Calu3 (cell line): ENCODE data around the gene TMEM92. TPM values are rescaled to one million over a fixed set of nuclear protein-coding genes. Genes with fewer than 3 reads are reported as not detected.
A peak's percentile ranks its signal among the peaks of the same experiment; 100 is the strongest.

Experiments used
- BruUV-seq: library from RNA; stranded (reverse); fragments of 400-500 nt; replicated peaks from 2 replicates; lab custom pipeline; 2021; lab: Mats Ljungman, UMichigan
- CTCF ChIA-PET: fragments of 300-600 bp; sonication (Branson Sonifier 250); formaldehyde crosslinking; loops from one replicate; lab custom pipeline; 2022; ENCODE audit warnings: antibody characterized with exemption; lab: Charles Lee
- DNase-seq: peaks from one replicate; pipeline ENCODE4 v3.0.0; 2022
- H3K27ac Mint-ChIP-seq: one replicate; pipeline ENCODE4 v1.8.0; 2022; ENCODE audit warnings: mixed read lengths; ENCODE audit not compliant: unreplicated experiment
- H3K27me3 Mint-ChIP-seq: one replicate; pipeline ENCODE4 v1.8.0; 2022; ENCODE audit warnings: mixed read lengths; ENCODE audit not compliant: unreplicated experiment
- H3K36me3 Mint-ChIP-seq: one replicate; pipeline ENCODE4 v1.8.0; 2022; ENCODE audit warnings: mild to moderate bottlenecking, moderate library complexity, mixed read lengths; ENCODE audit not compliant: insufficient read depth, unreplicated experiment
- H3K4me1 Mint-ChIP-seq: one replicate; pipeline ENCODE4 v1.8.0; 2022; ENCODE audit warnings: mild to moderate bottlenecking, low read depth, mixed read lengths; ENCODE audit not compliant: unreplicated experiment
- H3K4me3 Mint-ChIP-seq: one replicate; pipeline ENCODE4 v1.8.0; 2022; ENCODE audit warnings: mild to moderate bottlenecking, low read depth, moderate library complexity, mixed read lengths; ENCODE audit not compliant: unreplicated experiment
- H3K9me3 Mint-ChIP-seq: one replicate; pipeline ENCODE4 v1.8.0; 2022; ENCODE audit warnings: low read depth, mixed read lengths; ENCODE audit not compliant: unreplicated experiment
- intact Hi-C: fragments of 100-400 bp; cut with micrococcal nuclease; formaldehyde crosslinking; loops from one replicate; pipeline ENCODE4 v1.10.0; 2022; ENCODE audit not compliant: unreplicated experiment
- total RNA-seq: library from RNA; stranded (reverse); gene quantifications from 2 replicates; pipeline ENCODE4 v1.2.3, GENCODE V29; 2022
- TF ChIP-seq, protein P1 (sequence below): fragments of 200-600 bp; IDR thresholded peaks from one replicate; pipeline ENCODE4 v1.8.0; 2022; ENCODE audit warnings: antibody characterized with exemption; ENCODE audit not compliant: unreplicated experiment

The TMEM92 gene
- total RNA-seq, 1 experiment from 2014 or later = 4.8 TPM

DNA sequence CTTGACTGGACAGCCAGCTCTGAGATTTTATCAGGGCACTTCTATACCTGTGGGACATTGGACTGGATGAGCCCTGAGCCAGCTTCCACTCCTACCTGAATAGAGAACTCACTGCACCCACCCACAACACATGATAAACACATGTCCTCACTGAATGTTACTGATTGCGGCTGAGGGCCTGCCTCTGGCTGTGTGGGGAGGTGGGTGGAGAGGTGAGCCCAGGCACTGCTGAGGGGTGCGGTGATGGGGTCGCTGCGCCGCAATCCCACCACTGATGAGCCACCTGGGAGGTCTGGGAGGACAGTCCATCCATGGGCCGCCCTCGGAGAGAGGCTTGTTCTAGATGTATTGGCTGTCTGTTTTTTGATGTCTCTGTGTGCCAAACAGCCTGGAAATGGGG is 5.4 kb downstream of the TMEM92 start:
- Mint-ChIP-seq H3K36me3 (peaks cover 11% of the 10 kb centered on the region), H3K4me1 (peaks cover 31% of the 10 kb centered on the region), H3K4me3 (no peak overlapping the region), H3K27me3 (peaks cover 17% of the 10 kb centered on the region), H3K27ac (no peak overlapping the region), H3K9me3 (no peaks in the 10 kb centered on the region)
- intact Hi-C loops = no loop called here
- TF ChIP-seq, protein P1, sequence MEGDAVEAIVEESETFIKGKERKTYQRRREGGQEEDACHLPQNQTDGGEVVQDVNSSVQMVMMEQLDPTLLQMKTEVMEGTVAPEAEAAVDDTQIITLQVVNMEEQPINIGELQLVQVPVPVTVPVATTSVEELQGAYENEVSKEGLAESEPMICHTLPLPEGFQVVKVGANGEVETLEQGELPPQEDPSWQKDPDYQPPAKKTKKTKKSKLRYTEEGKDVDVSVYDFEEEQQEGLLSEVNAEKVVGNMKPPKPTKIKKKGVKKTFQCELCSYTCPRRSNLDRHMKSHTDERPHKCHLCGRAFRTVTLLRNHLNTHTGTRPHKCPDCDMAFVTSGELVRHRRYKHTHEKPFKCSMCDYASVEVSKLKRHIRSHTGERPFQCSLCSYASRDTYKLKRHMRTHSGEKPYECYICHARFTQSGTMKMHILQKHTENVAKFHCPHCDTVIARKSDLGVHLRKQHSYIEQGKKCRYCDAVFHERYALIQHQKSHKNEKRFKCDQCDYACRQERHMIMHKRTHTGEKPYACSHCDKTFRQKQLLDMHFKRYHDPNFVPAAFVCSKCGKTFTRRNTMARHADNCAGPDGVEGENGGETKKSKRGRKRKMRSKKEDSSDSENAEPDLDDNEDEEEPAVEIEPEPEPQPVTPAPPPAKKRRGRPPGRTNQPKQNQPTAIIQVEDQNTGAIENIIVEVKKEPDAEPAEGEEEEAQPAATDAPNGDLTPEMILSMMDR = no peak
- DNase-seq = no peak
- BruUV-seq = no TSS peak
- CTCF ChIA-PET = interaction anchor here (0.5 to 2.3 kb wide), 4 partner anchors 10 to 102 kb away, joined by 3 to 8 read pairs (median 4); no protein-coding TSS in a partner anchor

- CTCF ChIA-PET = interaction anchor here (0.5 to 2.3 kb wide), 4 partner anchors 10 to 102 kb away, joined by 3 to 8 read pairs (median 4); no protein-coding TSS in a partner anchor
- Mint-ChIP-seq H3K36me3 (peaks cover 11% of the 10 kb centered on the region), H3K4me3 (no peak overlapping the region), H3K27ac (no peak overlapping the region), H3K4me1 (peaks cover 27% of the 10 kb centered on the region), H3K27me3 (peaks cover 13% of the 10 kb centered on the region), H3K9me3 (no peaks in the 10 kb centered on the region)
- TF ChIP-seq, protein P1 = no peak
- intact Hi-C loops = no loop called here
- no TSS peak for BruUV-seq
- peak; percentile 32 for DNase-seq
Measured at GRCh38 chr17:50280068-50280467, 5.8 kb downstream of the TMEM92 start.

- Mint-ChIP-seq H3K27ac (no peak overlapping the region), H3K4me1 (peaks cover 26% of the 10 kb centered on the region), H3K27me3 (peaks cover 8% of the 10 kb centered on the region), H3K36me3 (peaks cover 11% of the 10 kb centered on the region), H3K4me3 (no peak overlapping the region), H3K9me3 (no peaks in the 10 kb centered on the region)
- CTCF ChIA-PET = interaction anchor here (0.8 to 2.3 kb wide), 2 partner anchors 9 to 81 kb away, joined by 3 to 6 read pairs; no protein-coding TSS in a partner anchor
- BruUV-seq = no TSS peak
- intact Hi-C loops = no loop called here
- no peak for DNase-seq
- TF ChIP-seq, protein P1 = no peak
Measured at GRCh38 chr17:50280801-50281441, 6.7 kb downstream of the TMEM92 start.

- intact Hi-C loops = no loop called here
- CTCF ChIA-PET = interaction anchor here (0.6 to 2.3 kb wide), 4 partner anchors 8 to 303 kb away, joined by 3 to 6 read pairs (median 4); partner anchors contain the start of gene TMEM92
- no peak overlapping the region for H3K4me3 Mint-ChIP-seq
Measured at GRCh38 chr17:50281739-50282401, 7.6 kb downstream of the TMEM92 start.

More at GRCh38 chr17:50281739-50282401, 7.6 kb downstream of the TMEM92 start:
- peaks cover 8% of the 10 kb centered on the region for H3K27me3 Mint-ChIP-seq
- H3K9me3 Mint-ChIP-seq = no peaks in the 10 kb centered on the region
- BruUV-seq = no TSS peak
- TF ChIP-seq, protein P1 = no peak
- no peak overlapping the region for H3K27ac Mint-ChIP-seq
- DNase-seq = no peak
- H3K36me3 Mint-ChIP-seq = peaks cover 11% of the 10 kb centered on the region
- peaks cover 20% of the 10 kb centered on the region for H3K4me1 Mint-ChIP-seq
